Skin epidermis (tissue), 12 donors: ENCODE measurements around the gene CELF2.
A peak's percentile ranks its signal among the peaks of the same experiment; 100 is the strongest.

Experiments used
- H3K27ac ChIP-seq, 21 experiments: fragments of 200-600 bp; sonication (generic) in 11 of 21; one replicate each; pipeline ENCODE4 v1.5.0; 2020; ENCODE audit warnings: mild to moderate bottlenecking in 3 of 21, inconsistent platforms in 2 of 21, moderate library complexity in 2 of 21
- H3K4me3 ChIP-seq, 7 experiments: fragments of 200-600 bp; sonication (generic) in 2 of 7; one replicate each; pipeline ENCODE4 v1.5.0; 2020; ENCODE audit warnings: inconsistent platforms in 2 of 7, mild to moderate bottlenecking in 2 of 7, moderate library complexity in 1 of 7

CELF2 gene

GRCh38 chr10:11049806-11050205 lies 32.1 kb downstream of the CELF2 start:
- Histone ChIP-seq H3K4me3 (no peak overlapping the region), H3K27ac (peak overlapping the region in 1 of 21 experiments; percentile 25)

GRCh38 chr10:11050301-11051287 lies 32.9 kb downstream of the CELF2 start:
- H3K4me3 ChIP-seq, result no peak overlapping the region
- H3K27ac ChIP-seq, result no peak overlapping the region

- peak overlapping the region in 1 of 21 experiments; percentile 21 for H3K27ac ChIP-seq
Measured at GRCh38 chr10:11057018-11057417, 39.3 kb downstream of the CELF2 start.

GRCh38 chr10:11057448-11057847 lies 39.8 kb downstream of the CELF2 start:
- Histone ChIP-seq H3K4me3 (no peak overlapping the region), H3K27ac (no peak overlapping the region)

More at GRCh38 chr10:11057018-11057417, 39.3 kb downstream of the CELF2 start:
- no peak overlapping the region for H3K4me3 ChIP-seq

GRCh38 chr10:11057994-11058393 lies 40.3 kb downstream of the CELF2 start:
- Histone ChIP-seq H3K27ac (no peak overlapping the region), H3K4me3 (no peak overlapping the region)

- Histone ChIP-seq H3K27ac (peak overlapping the region in 1 of 21 experiments; percentile 31), H3K4me3 (no peak overlapping the region)
Measured at GRCh38 chr10:11058965-11059364, 41.3 kb downstream of the CELF2 start.

GRCh38 chr10:11063856-11064255 lies 46.2 kb downstream of the CELF2 start:
- Histone ChIP-seq H3K4me3 (no peak overlapping the region), H3K27ac (no peak overlapping the region)

DNA sequence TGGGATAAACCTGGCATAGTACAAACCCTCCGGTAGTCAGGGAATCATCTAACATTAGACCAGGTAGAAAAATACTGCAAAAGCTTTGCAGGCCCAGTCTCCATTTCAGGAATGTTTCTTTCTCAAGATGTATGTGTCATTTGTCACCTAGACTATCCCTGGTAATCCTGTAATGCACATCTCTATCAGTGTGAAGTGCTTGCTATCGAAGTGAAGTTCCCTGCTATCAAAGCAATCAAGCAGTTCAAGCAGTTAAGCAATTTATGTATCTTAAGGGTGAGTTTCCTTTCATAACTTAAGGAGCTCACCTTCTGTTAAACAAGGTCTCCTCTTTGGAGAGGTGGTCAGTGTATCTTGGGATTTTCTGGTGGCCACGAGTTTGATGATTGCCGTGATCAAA lies 47.2 kb downstream of the CELF2 start:
- Histone ChIP-seq H3K4me3 (no peak overlapping the region), H3K27ac (no peak overlapping the region)

DNA sequence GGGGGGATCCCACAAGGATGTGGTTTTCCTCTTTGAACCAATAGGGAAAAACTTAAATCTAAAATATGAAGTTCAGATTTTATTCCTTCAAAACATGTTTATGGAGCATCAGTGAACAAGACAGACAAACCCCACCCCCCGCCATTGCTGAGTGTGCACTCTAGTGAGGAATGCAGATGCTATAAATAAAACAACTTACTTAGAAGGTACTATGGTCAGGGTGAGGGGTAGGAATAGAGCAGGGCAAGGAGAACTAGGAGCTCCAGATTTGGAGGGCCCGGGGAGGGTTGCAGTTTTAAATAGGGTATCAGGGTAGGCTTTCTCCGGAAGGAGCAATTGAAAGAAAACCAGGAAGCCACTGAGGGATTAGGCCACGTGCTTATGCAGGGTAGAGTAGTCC lies 47.9 kb downstream of the CELF2 start:
- Histone ChIP-seq H3K4me3 (no peak overlapping the region), H3K27ac (no peak overlapping the region)

DNA sequence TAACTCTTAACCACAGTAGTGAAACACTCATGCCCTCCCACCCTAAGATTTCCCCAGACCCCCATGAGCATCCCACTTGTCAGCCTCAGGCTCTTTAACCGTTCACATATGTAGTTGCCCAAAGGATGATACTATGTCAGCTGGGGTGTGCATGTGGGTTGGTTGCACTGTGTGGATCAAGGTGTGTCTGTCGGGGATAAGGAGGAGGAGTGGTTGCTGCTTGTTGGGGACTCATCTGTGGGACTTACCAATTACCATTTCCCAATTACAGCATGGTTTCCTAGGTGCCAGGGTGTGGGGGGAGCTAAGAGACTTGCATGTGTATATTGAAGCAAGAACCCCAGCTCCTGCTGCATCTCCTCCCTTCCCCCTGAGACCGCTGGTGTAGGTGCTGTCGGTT lies 48.8 kb downstream of the CELF2 start:
- Histone ChIP-seq H3K4me3 (no peak overlapping the region), H3K27ac (no peak overlapping the region)

GRCh38 chr10:11068861-11069633 lies 51.4 kb downstream of the CELF2 start:
- Histone ChIP-seq H3K4me3 (no peak overlapping the region), H3K27ac (no peak overlapping the region)

DNA sequence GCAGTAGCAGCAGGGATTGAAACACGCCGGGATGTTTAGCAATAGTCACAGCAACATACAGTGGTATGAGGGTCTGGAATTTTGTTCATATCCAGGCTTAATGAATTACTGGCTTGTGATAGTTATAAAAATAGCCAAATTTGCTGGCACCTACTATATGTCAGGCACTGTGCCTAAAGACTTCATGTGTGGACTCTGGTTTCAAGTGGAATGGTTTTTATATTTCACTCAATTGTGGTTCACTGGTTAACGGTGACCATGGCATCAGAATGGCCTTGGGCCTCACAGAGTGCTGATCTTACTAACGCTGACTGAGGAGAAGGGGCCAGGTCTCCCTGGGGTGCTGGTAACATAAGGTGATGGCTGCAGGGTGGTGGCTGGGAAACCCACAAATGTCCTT lies 55.7 kb downstream of the CELF2 start:
- Histone ChIP-seq H3K4me3 (no peak overlapping the region), H3K27ac (no peak overlapping the region)

- Histone ChIP-seq H3K4me3 (no peak overlapping the region), H3K27ac (no peak overlapping the region)
Measured at GRCh38 chr10:11074536-11075267, 57.0 kb downstream of the CELF2 start.

DNA sequence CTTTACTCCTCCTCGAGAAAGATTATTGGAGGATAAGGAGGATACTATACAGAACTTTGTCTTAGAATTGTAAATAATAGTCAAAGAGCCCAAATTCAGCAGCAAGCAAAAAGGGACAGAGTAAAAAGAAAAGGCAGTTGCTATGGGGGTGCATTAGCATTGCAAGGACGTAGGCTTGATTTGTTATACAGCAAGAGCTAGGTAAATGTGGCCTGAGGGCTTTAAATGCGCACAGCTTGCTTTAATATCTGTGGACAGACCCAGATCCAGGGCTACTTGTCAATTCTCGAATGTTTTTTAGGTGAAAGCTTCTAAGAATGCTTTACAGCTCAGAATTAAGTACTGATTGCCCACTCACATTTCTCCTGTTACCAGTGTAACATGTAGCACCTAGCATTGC lies 58.5 kb downstream of the CELF2 start:
- Histone ChIP-seq H3K27ac (no peak overlapping the region), H3K4me3 (no peak overlapping the region)

DNA sequence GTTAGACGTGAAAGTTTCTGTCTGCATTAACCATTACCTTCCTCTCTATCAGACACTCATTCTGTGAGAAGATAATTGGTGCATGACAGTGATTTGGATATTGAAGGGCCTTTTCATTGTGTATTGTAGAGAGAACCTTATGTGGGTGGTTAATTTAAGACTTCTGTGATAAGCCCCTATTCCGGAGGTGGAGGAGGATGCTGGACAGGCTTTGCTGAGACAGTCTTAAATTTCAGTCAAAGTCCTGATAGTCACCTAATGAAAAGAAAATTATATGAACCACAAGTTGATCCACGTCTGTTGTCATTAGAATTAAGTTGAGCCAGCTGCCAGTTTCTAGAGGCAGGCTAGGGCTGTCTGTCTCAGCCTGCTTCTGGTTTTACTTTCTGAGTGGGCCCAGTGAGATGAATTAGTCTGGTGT lies 62.9 kb downstream of the CELF2 start:
- H3K4me3 ChIP-seq, result no peak overlapping the region
- H3K27ac ChIP-seq, result no peak overlapping the region

- Histone ChIP-seq H3K27ac (no peak overlapping the region), H3K4me3 (no peak overlapping the region)
Measured at GRCh38 chr10:11081408-11081807, 63.7 kb downstream of the CELF2 start.

DNA sequence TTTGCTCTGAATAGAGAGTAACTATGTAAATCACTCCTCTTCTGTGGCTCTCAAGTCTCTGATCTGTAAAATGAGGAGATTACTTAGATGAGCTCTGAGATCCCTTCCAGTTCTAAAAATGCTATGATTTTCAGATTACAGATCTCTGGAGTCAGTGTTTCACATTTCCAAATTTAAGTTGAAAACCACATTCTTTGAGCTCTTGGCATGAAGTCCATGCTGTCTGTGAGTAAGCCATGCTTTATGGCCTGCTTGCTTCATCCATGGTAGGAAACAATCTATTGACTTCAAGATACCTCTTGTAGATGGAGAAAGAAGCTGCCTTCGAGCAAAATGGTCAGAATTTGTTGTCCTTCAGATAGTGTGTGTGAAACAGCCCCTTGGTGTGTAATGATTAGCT lies 64.9 kb downstream of the CELF2 start:
- Histone ChIP-seq H3K4me3 (no peak overlapping the region), H3K27ac (no peak overlapping the region)

- no peak overlapping the region for H3K4me3 ChIP-seq
- H3K27ac ChIP-seq, result no peak overlapping the region
Measured at GRCh38 chr10:11083051-11083450, 65.4 kb downstream of the CELF2 start.

GRCh38 chr10:11085545-11085944 lies 67.9 kb downstream of the CELF2 start:
- Histone ChIP-seq H3K27ac (no peak overlapping the region), H3K4me3 (no peak overlapping the region)

GRCh38 chr10:11086177-11086840 lies 68.6 kb downstream of the CELF2 start:
- Histone ChIP-seq H3K27ac (no peak overlapping the region), H3K4me3 (no peak overlapping the region)
